Loucy (cell line): ENCODE data around the gene TMEM233.

Experiments used
- H2AFZ ChIP-seq: fragments of 200-600 bp; sonication (generic); 2 replicates; pipeline ENCODE4 v1.6.0; 2016; ENCODE audit warnings: antibody characterized with exemption, mild to moderate bottlenecking, low read length, moderate library complexity
- H3F3A ChIP-seq: fragments of 200-600 bp; 2 replicates; pipeline ENCODE4 v1.6.0; 2016; ENCODE audit warnings: antibody characterized with exemption, low read depth, mild to moderate bottlenecking
- H3K27me3 ChIP-seq: fragments of 200-600 bp; sonication (generic); 2 replicates; pipeline ENCODE4 v1.6.1; 2014; ENCODE audit warnings: low read length, mild to moderate bottlenecking; ENCODE audit not compliant: insufficient read depth, poor library complexity, severe bottlenecking
- H3K36me3 ChIP-seq: fragments of 200-600 bp; sonication (generic); 2 replicates; pipeline ENCODE4 v1.6.1; 2016; ENCODE audit warnings: low read length; ENCODE audit not compliant: insufficient read depth
- H3K4me1 ChIP-seq: fragments of 200-600 bp; sonication (generic); 2 replicates; pipeline ENCODE4 v1.5.1; 2014; ENCODE audit warnings: low read length, mild to moderate bottlenecking; ENCODE audit not compliant: insufficient read depth, poor library complexity, severe bottlenecking
- H3K4me2 ChIP-seq: fragments of 200-600 bp; sonication (generic); 2 replicates; pipeline ENCODE4 v1.6.0; 2014; ENCODE audit warnings: antibody characterized with exemption, low read length, low read depth, mild to moderate bottlenecking; ENCODE audit not compliant: poor library complexity, severe bottlenecking
- H3K4me3 ChIP-seq: fragments of 200-600 bp; sonication (generic); 2 replicates; pipeline ENCODE4 v1.5.1; 2014; ENCODE audit warnings: low read length, mild to moderate bottlenecking, mixed read lengths; ENCODE audit not compliant: poor library complexity, severe bottlenecking
- H3K79me2 ChIP-seq: fragments of 200-600 bp; sonication (generic); 2 replicates; pipeline ENCODE4 v1.6.1; 2014; ENCODE audit warnings: low read length; ENCODE audit not compliant: insufficient read depth
- H3K9ac ChIP-seq: fragments of 200-600 bp; sonication (generic); 2 replicates; pipeline ENCODE4 v1.6.0; 2014; ENCODE audit warnings: mild to moderate bottlenecking, low read depth, low read length, moderate library complexity; ENCODE audit not compliant: poor library complexity, severe bottlenecking
- H3K9me2 ChIP-seq: fragments of 200-600 bp; sonication (generic); replicated peaks from 2 replicates; pipeline ENCODE4 v1.6.1; 2016; ENCODE audit warnings: low read depth, low read length, mixed read lengths
- H3K9me3 ChIP-seq: fragments of 200-600 bp; sonication (generic); 2 replicates; pipeline ENCODE4 v1.6.1; 2014; ENCODE audit warnings: mild to moderate bottlenecking, antibody characterized with exemption, low read length, low read depth; ENCODE audit not compliant: insufficient read depth
- H4K20me1 ChIP-seq: fragments of 200-600 bp; sonication (generic); 2 replicates; pipeline ENCODE4 v1.6.0; 2014; ENCODE audit warnings: antibody characterized with exemption, low read length, mild to moderate bottlenecking; ENCODE audit not compliant: insufficient read depth, poor library complexity, severe bottlenecking
- EZH2phosphoT487 ChIP-seq: fragments of 200-600 bp; IDR thresholded peaks from 2 replicates; pipeline ENCODE4 v1.6.1; 2018; ENCODE audit warnings: antibody characterized with exemption, mild to moderate bottlenecking, moderate library complexity, borderline replicate concordance
- TF ChIP-seq, protein P1 (sequence below): fragments of 200-600 bp; sonication (generic); conservative IDR thresholded peaks from 2 replicates; pipeline ENCODE4 v1.5.1; 2014; ENCODE audit warnings: mild to moderate bottlenecking, antibody characterized with exemption, low read length

TMEM233 gene

DNA sequence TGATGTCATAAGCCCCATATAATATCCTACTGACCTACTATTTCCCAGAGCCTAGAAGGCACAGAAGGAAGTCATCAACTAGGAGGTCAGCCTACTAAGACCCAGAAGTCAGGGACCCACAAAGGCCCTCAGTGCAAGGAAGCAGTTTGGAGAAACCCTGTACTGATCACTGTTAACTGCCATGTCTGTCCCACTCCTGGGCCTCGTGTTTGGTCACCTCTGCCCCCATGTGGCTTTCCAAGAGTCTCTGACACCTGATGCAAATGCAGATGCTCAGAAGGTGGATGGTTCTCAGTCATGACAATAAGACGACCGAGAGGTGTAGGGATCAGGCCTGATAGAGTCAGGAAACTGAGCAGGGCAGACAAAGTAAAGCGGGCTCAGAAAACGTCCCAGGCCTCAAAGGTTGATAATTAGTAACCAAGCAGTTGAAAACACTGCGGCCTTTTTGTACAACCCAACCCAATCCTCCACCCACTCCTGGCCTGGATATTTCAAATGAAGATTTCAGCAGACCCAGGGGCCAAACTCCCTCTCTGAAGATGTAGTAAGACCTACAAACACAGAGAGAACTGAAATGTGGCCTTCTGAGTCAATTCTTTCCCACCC lies 97.7 kb downstream of the TMEM233 start:
- Histone ChIP-seq H3K27me3 (no peaks in the 10 kb centered on the region), H3K4me1 (peaks cover 6% of the 10 kb centered on the region), H3K36me3 (peaks cover 67% of the 10 kb centered on the region; the same call in 1 of the 2 replicates), H3K9ac (no peak overlapping the region), H3K4me2 (no peak overlapping the region), H3F3A (no peaks in the 10 kb centered on the region), H2AFZ (no peak overlapping the region), H3K4me3 (no peak overlapping the region), H4K20me1 (no peaks in the 10 kb centered on the region), H3K9me3 (no peaks in the 10 kb centered on the region), H3K9me2 (no peaks in the 10 kb centered on the region), H3K79me2 (no peaks in the 10 kb centered on the region)
- TF ChIP-seq, protein P1, sequence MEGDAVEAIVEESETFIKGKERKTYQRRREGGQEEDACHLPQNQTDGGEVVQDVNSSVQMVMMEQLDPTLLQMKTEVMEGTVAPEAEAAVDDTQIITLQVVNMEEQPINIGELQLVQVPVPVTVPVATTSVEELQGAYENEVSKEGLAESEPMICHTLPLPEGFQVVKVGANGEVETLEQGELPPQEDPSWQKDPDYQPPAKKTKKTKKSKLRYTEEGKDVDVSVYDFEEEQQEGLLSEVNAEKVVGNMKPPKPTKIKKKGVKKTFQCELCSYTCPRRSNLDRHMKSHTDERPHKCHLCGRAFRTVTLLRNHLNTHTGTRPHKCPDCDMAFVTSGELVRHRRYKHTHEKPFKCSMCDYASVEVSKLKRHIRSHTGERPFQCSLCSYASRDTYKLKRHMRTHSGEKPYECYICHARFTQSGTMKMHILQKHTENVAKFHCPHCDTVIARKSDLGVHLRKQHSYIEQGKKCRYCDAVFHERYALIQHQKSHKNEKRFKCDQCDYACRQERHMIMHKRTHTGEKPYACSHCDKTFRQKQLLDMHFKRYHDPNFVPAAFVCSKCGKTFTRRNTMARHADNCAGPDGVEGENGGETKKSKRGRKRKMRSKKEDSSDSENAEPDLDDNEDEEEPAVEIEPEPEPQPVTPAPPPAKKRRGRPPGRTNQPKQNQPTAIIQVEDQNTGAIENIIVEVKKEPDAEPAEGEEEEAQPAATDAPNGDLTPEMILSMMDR, result no peak
- no peak for TF ChIP-seq EZH2phosphoT487

DNA sequence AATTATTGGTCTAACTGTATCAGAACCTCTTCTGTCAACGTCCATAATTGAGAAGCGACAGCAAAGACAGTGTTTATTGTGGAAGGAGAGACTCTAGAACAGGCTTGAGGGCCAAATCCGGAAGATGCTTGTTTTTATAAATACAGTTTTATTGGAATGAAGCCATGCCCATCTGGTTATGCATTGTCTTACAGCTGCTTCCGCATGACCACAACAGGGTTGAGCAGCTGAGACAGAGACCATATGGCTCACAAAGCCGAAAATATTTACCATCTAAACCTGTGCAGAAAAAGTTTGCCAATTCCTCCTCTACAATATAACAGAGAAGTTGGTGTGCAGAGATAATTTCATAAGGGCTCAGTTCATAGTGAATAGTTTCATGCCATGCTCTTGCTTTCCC lies 98.8 kb downstream of the TMEM233 start:
- no peaks in the 10 kb centered on the region for H3K9me2 ChIP-seq
- H3K4me2 ChIP-seq, result no peak overlapping the region
- no peaks in the 10 kb centered on the region for H4K20me1 ChIP-seq
- H3K9ac ChIP-seq, result no peak overlapping the region
- no peak overlapping the region for H2AFZ ChIP-seq
- peaks cover 6% of the 10 kb centered on the region for H3K4me1 ChIP-seq
- no peaks in the 10 kb centered on the region for H3F3A ChIP-seq
- H3K4me3 ChIP-seq, result no peak overlapping the region
- no peaks in the 10 kb centered on the region for H3K79me2 ChIP-seq
- H3K36me3 ChIP-seq, result peaks cover 64% of the 10 kb centered on the region; the same call in 1 of the 2 replicates
- TF ChIP-seq, protein P1, result no peak
- no peak for TF ChIP-seq EZH2phosphoT487
- no peaks in the 10 kb centered on the region for H3K27me3 ChIP-seq
- no peaks in the 10 kb centered on the region for H3K9me3 ChIP-seq
